Ectodermal cell (in vitro differentiated cells): Measurements from ENCODE around the gene DHX9.

ENCODE experiments used
- H3K27ac ChIP-seq: 2 replicates; pipeline ENCODE4 v1.7.0; 2013; ENCODE audit warnings: mild to moderate bottlenecking, low read depth, low read length; ENCODE audit not compliant: insufficient read depth, poor library complexity, severe bottlenecking
- H3K27me3 ChIP-seq: 2 replicates; pipeline ENCODE4 v1.7.0; 2013; ENCODE audit warnings: mild to moderate bottlenecking, low read length; ENCODE audit not compliant: insufficient read depth, control insufficient read depth, poor library complexity, severe bottlenecking
- H3K36me3 ChIP-seq: one replicate; pipeline ENCODE4 v1.7.0; 2013; ENCODE audit warnings: low read length; ENCODE audit not compliant: control insufficient read depth, insufficient read depth
- H3K4me1 ChIP-seq: one replicate; pipeline ENCODE4 v1.7.0; 2013; ENCODE audit warnings: low read length; ENCODE audit not compliant: control insufficient read depth, insufficient read depth
- H3K4me3 ChIP-seq: 2 replicates; pipeline ENCODE4 v1.7.0; 2013; ENCODE audit warnings: low read depth, low read length, control low read depth; ENCODE audit not compliant: insufficient read depth
- H3K9me3 ChIP-seq: 2 replicates; pipeline ENCODE4 v1.7.0; 2013; ENCODE audit warnings: mild to moderate bottlenecking, low read length, moderate library complexity; ENCODE audit not compliant: control insufficient read depth
- WGBS, 2 experiments: methylation state at CpG; one replicate each; pipeline ENCODE4 v1.1.7; 2013; ENCODE audit warnings: missing lambda C conversion rate in 2 of 2; 5-methylcytosine and 5-hydroxymethylcytosine counted together

The DHX9 gene

DNA sequence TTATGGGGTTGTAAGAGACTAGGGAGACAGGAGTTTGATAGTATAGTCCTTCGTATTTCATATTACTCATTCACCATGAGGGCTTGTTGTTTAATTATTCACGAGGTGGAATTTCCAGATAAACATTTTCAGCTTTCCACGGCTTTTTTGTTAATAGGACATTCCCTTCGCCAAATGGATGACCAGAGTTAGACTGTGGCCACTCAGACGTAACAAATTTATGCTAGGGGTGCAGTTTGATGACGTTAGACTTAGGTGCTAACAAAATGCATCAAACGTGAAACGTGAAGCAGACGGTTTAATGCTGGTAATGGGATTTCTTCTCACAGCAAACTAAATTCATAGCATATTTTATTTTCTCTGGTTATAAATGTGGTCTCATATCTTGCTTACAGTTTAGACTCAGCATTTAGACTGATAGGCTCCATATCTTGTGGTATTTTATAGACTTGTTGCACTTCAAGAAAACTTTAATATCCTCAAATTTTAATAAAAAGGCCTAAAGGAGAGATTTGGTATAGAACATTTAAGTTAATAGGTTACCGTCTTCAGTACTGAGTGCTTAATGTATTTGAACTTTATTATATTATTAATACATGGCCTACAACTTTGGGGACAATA is 2.3 kb downstream of the DHX9 start:
- peaks cover 18% of the 10 kb centered on the region for H3K36me3 ChIP-seq
- whole genome bisulfite sequencing, 2 experiments, result 32 to 35% methylated on average over 8 to 10 of the region's 10 CpGs
- H3K4me1 ChIP-seq, result peaks cover 10% of the 10 kb centered on the region
- H3K9me3 ChIP-seq, result no peaks in the 10 kb centered on the region
- H3K4me3 ChIP-seq, result peak overlapping the region; percentile 57
- H3K27ac ChIP-seq, result no peak overlapping the region
- no peaks in the 10 kb centered on the region for H3K27me3 ChIP-seq

DNA sequence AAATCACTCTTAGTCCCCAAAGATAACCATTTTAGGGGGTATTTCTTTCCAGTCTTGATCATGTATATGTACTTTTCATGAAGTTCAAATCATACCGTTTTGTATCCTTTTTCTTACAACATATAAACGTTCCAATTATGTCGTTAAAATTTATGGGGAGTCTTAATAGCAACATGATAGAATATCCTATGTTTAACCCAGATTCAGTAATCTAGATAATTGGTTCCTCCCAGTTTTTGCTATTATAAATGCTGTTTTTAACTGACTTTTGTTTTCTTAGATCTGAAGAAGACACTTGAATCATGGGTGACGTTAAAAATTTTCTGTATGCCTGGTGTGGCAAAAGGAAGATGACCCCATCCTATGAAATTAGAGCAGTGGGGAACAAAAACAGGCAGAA is 3.1 kb downstream of the DHX9 start:
- H3K36me3 ChIP-seq, result peaks cover 20% of the 10 kb centered on the region
- no peak overlapping the region for H3K4me3 ChIP-seq
- H3K27ac ChIP-seq, result no peak overlapping the region
- no peaks in the 10 kb centered on the region for H3K27me3 ChIP-seq
- no peaks in the 10 kb centered on the region for H3K9me3 ChIP-seq
- 90 to 94% methylated on average over 2 to 4 of the region's 4 CpGs for WGBS, 2 experiments
- H3K4me1 ChIP-seq, result peaks cover 10% of the 10 kb centered on the region

DNA sequence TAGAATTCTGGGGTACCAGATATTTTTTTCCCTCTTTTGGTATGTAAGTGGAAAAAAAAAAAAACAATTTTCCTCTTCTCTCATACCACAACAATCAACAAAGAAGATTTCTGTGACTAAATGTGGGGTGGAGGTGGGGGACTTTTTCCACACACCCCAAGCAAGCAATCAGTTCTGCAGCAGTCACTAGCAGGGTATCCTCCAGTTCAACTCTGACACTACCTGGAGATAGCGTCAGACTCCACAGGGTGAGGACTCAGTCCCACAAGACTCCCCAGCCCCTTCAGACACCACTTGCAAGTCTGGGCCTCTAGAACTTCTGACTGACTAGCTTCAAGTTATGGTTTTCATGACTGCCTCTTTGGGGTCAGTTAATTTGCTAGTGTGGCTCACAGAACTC is 6.2 kb downstream of the DHX9 start:
- Histone ChIP-seq H3K27ac (no peak overlapping the region), H3K36me3 (peaks cover 38% of the 10 kb centered on the region), H3K9me3 (no peaks in the 10 kb centered on the region), H3K4me1 (peaks cover 10% of the 10 kb centered on the region), H3K27me3 (no peaks in the 10 kb centered on the region), H3K4me3 (no peak overlapping the region)
- 98 to 100% methylated on average over 1 of the region's 1 CpG for WGBS, 2 experiments

DNA sequence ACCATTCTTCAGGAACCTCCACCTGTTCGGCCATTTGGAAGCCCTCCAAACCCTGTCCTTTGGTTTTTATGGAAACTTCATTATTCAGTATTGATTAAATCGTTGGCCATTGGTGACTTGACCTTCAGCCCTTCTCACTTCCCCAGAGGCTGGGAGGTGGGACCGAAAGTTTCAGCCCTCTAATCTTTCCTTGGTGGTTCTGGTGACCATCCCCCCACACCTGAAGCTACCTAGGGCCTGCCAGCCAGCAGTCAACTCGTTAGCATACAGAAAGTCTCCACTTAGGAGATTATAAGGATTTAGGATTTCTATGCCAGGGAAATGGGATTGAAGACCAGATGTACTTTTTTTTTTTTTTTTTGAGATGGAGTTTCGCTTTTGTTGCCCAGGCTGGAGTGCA is 6.7 kb downstream of the DHX9 start:
- no peak overlapping the region for H3K4me3 ChIP-seq

DNA sequence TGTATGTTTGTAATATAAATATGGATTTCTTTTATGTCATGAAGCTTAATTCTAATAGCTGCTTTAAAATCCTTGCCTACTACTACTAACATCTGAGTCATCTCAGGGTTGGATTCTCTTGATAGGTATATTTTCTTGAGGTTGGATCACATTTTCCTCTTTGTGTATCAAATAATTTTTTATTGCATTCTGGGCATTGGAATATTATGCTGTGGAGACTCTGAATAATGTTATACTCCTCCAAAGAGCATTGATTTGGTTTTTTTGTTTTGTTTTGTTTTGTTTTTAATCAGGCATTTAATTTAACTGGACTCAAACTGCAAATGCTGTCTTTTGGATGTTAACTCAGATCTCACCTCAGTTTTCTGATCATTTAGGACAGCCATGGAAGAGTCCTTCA is 8.0 kb downstream of the DHX9 start:
- Histone ChIP-seq H3K27ac (no peak overlapping the region), H3K36me3 (peaks cover 50% of the 10 kb centered on the region), H3K9me3 (no peaks in the 10 kb centered on the region), H3K4me1 (peaks cover 7% of the 10 kb centered on the region), H3K4me3 (no peak overlapping the region), H3K27me3 (no peaks in the 10 kb centered on the region)

More for the DNA sequence above, 6.7 kb downstream of the DHX9 start:
- no peak overlapping the region for H3K27ac ChIP-seq
- no peaks in the 10 kb centered on the region for H3K27me3 ChIP-seq
- H3K4me1 ChIP-seq, result peaks cover 10% of the 10 kb centered on the region
- no peaks in the 10 kb centered on the region for H3K9me3 ChIP-seq
- H3K36me3 ChIP-seq, result peaks cover 43% of the 10 kb centered on the region
- 90 to 94% methylated on average over 5 of the region's 5 CpGs for WGBS, 2 experiments

DNA sequence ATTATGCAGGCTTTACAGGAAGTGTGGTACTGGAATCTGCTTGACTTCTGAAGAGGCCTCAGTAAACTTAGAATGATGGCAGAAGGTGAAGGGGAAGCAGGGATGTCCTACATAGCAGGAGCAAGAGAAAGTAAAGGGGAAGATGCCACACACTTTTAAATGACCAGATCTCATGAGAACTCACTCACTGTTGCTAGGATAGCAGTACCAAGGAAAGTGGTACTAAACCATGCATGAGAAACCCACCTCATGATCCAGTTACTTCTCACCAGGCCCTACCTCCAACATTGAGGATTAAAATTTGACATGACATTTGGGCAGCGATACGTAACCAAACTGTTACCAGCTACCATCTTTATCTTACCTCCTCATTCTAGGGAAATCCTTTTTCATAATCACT is 9.6 kb downstream of the DHX9 start:
- Histone ChIP-seq H3K27ac (no peak overlapping the region), H3K9me3 (no peaks in the 10 kb centered on the region), H3K36me3 (peaks cover 65% of the 10 kb centered on the region), H3K4me1 (no peaks in the 10 kb centered on the region), H3K4me3 (no peak overlapping the region), H3K27me3 (no peaks in the 10 kb centered on the region)
- 95 to 98% methylated on average over 2 of the region's 2 CpGs for WGBS, 2 experiments

DNA sequence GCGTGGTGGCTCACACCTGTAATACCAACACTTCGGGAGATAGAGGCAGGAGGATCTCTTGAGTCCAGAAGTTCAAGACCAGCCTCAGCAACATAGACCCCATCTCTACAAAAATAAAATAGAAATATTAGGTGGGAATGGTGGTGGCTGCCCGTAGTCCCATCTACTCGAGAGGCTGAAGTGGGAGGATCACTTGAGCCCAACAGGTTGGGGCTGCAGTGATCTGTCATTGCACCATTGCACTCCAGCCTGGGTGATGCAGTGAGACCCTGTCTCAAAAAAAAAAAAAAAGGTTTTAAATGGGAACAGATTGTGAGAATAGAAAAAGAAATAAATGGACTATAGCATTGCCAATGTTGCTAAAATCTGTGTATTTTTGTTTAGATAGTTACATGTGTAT is 11.2 kb downstream of the DHX9 start:
- Histone ChIP-seq H3K27me3 (no peaks in the 10 kb centered on the region), H3K4me3 (no peak overlapping the region), H3K36me3 (peaks cover 66% of the 10 kb centered on the region), H3K9me3 (no peaks in the 10 kb centered on the region), H3K4me1 (no peaks in the 10 kb centered on the region), H3K27ac (no peak overlapping the region)
- 89 to 92% methylated on average over 4 of the region's 4 CpGs for WGBS, 2 experiments

DNA sequence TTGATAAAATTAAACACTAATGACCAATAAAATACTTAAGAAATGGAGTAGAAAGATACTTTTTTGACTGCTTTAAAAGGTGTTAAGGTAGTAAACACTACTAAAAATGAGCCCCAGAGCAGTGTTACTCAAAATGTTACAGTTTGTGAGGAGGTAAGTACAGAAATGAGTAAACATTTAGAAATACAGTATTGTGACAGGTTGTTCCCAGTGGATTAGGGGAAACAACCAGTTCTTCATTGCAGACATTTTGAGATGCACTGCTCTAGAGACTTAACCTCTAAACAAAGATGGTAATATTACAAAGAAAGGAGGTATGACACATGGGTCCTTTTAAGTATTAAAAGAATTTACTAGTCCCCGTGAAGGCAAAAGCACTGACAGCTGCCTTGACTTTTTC is 12.7 kb downstream of the DHX9 start:
- Histone ChIP-seq H3K36me3 (peaks cover 71% of the 10 kb centered on the region), H3K9me3 (no peaks in the 10 kb centered on the region), H3K27ac (no peak overlapping the region), H3K4me3 (no peak overlapping the region), H3K4me1 (no peaks in the 10 kb centered on the region), H3K27me3 (no peaks in the 10 kb centered on the region)
- WGBS, 2 experiments, result 89 to 94% methylated on average over 1 of the region's 1 CpG

DNA sequence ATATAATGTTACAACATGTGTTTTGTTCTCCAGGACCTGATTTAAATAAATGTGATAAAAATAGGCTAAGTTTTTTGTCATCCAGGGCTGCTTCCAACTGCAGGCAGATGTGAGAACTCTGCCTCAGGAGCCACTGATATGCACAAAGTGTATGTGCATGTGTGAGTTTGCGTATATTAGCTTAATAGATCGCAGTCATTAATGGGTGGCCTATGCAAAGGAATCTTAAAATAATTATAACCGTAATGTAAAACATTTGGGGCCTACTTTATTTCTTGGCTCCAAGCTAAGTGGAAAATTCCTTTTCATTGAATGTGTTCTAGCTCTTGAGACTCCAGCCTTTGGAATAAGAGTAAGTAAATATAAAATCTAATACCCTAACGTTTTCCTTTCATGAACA is 16.8 kb downstream of the DHX9 start:
- no peaks in the 10 kb centered on the region for H3K4me1 ChIP-seq
- peaks cover 80% of the 10 kb centered on the region for H3K36me3 ChIP-seq
- H3K9me3 ChIP-seq, result no peaks in the 10 kb centered on the region
- H3K27me3 ChIP-seq, result no peaks in the 10 kb centered on the region
- no peak overlapping the region for H3K4me3 ChIP-seq
- no peak overlapping the region for H3K27ac ChIP-seq
- WGBS, 2 experiments, result 98 to 100% methylated on average over 3 of the region's 4 CpGs

DNA sequence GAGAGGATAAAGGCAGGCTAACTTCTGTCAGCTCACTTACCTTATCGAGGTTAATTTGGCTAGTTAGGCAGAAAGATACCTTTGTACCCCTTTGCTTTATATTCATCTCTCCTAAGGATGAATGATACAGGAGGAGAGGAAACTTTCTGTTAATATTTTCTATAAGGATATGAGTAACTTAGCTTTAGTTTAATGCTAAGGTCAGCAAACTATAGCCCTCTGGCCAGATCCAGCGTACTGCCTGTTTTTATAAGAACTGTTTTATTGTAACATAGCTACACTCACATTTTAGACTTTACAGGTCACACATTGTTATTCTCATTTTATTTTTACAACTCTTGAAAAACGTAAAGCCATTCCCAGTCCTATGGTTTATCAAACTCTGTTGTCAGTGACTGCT is 18.1 kb downstream of the DHX9 start:
- Histone ChIP-seq H3K27me3 (no peaks in the 10 kb centered on the region), H3K9me3 (no peaks in the 10 kb centered on the region), H3K4me3 (no peak overlapping the region), H3K27ac (no peak overlapping the region), H3K36me3 (peaks cover 81% of the 10 kb centered on the region), H3K4me1 (no peaks in the 10 kb centered on the region)
- WGBS, 2 experiments, result 97 to 98% methylated on average over 3 of the region's 3 CpGs

DNA sequence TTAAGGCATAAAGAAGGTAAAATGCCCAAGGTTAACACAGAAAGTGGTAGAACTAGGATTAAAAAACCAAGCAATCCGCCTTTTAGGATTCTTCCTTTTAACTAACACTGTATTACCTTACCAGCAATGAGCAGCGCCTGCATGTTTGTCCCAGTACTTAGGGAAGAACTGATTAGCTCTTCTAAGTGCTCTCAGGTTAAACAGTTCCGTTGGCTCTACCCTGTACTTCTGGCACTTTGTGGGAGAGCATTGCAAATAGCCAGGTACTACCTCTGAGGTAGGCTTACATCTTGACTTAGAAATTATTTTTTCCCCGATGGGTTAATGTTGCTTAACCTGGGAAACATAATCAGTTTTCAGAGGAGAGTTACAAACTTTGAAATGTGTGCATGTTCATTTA is 21.5 kb downstream of the DHX9 start:
- no peaks in the 10 kb centered on the region for H3K9me3 ChIP-seq
- H3K27ac ChIP-seq, result no peak overlapping the region
- 93 to 95% methylated on average over 4 of the region's 4 CpGs for WGBS, 2 experiments
- H3K4me1 ChIP-seq, result no peaks in the 10 kb centered on the region
- H3K27me3 ChIP-seq, result no peaks in the 10 kb centered on the region
- peaks cover 77% of the 10 kb centered on the region for H3K36me3 ChIP-seq
- no peak overlapping the region for H3K4me3 ChIP-seq
